H1 (cell line): ENCODE results near the gene BIN1. TPM values are rescaled to one million over a fixed set of nuclear protein-coding genes. Genes with fewer than 3 reads are reported as not detected.

Experiments
- CTCF ChIA-PET: fragments of 300-600 bp; sonication (Branson Sonifier 250); formaldehyde crosslinking; loops from one replicate; lab custom pipeline; 2021; ENCODE audit not compliant: partially characterized antibody; lab: Charles Lee
- POLR2A ChIA-PET: fragments of 300-600 bp; sonication (Branson Sonifier 250); formaldehyde crosslinking; loops from one replicate; lab custom pipeline; 2021; ENCODE audit warnings: inconsistent platforms; ENCODE audit not compliant: partially characterized antibody; lab: Charles Lee
- DNase-seq, 2 experiments: peaks; one replicate each; pipeline versions ENCODE4 v3.0.0 to v3.0.0-alpha.2; 2010 to 2022; ENCODE audit warnings: low spot score in 2 of 2, low read depth in 1 of 2, mixed read lengths in 1 of 2
- FAIRE-seq: peaks from 2 replicates; lab custom pipeline; 2011; peaks lifted over from hg19 to GRCh38; lab: Jason Lieb, UNC
- H2AFZ ChIP-seq: 2 replicates; pipeline ENCODE4 v1.8.1; 2012; ENCODE audit warnings: low read length, inconsistent platforms
- H2AK5ac ChIP-seq: 2 replicates; pipeline ENCODE4 v1.6.1; 2013; ENCODE audit warnings: low read depth, low read length
- H2BK120ac ChIP-seq: replicated peaks from 2 replicates; pipeline ENCODE3; 2013; ENCODE audit warnings: low read depth, low read length, inconsistent platforms
- H2BK12ac ChIP-seq: 2 replicates; pipeline ENCODE4 v1.6.1; 2013; ENCODE audit warnings: low read depth, low read length
- H2BK15ac ChIP-seq: 2 replicates; pipeline ENCODE4 v1.6.1; 2013; ENCODE audit warnings: low read length
- H2BK20ac ChIP-seq: 2 replicates; pipeline ENCODE4 v1.6.1; 2013; ENCODE audit warnings: low read length
- H2BK5ac ChIP-seq: 2 replicates; pipeline ENCODE4 v1.6.1; 2013; ENCODE audit warnings: low read depth, low read length
- H3K14ac ChIP-seq: 2 replicates; pipeline ENCODE4 v1.6.1; 2013; ENCODE audit warnings: inconsistent platforms; ENCODE audit not compliant: insufficient read length
- H3K18ac ChIP-seq: 2 replicates; pipeline ENCODE4 v1.6.1; 2013; ENCODE audit warnings: low read length; ENCODE audit errors: extremely low read depth
- H3K23ac ChIP-seq: 2 replicates; pipeline ENCODE4 v1.6.1; 2013; ENCODE audit warnings: inconsistent platforms; ENCODE audit not compliant: insufficient read length
- H3K23me2 ChIP-seq: 2 replicates; pipeline ENCODE4 v1.6.1; 2013; ENCODE audit warnings: low read depth, low read length
- H3K27ac ChIP-seq: 2 replicates; pipeline ENCODE4 v1.6.1; 2011; ENCODE audit warnings: low read depth, low read length, inconsistent platforms
- H3K27me3 ChIP-seq, 4 experiments: replicated peaks in 1 of 4; 1 replicate in 1 of 4; 2 replicates in 3 of 4; pipeline versions ENCODE4 v1.6.1 to v1.8.1; 2011 to 2013; ENCODE audit warnings: low read length in 3 of 4, mild to moderate bottlenecking in 3 of 4, inconsistent platforms in 2 of 4, mixed read lengths in 2 of 4, moderate library complexity in 1 of 4; ENCODE audit not compliant: control insufficient read depth in 3 of 4, insufficient read depth in 3 of 4; ENCODE audit errors: extremely low read depth in 1 of 4
- H3K36me3 ChIP-seq, 4 experiments: 2 replicates each; pipeline versions ENCODE4 v1.6.1 to v1.8.1; 2011 to 2013; ENCODE audit warnings: mild to moderate bottlenecking in 4 of 4, low read length in 3 of 4, moderate library complexity in 2 of 4, control low read depth in 1 of 4, inconsistent platforms in 1 of 4; ENCODE audit not compliant: insufficient read depth in 4 of 4, control insufficient read depth in 2 of 4
- H3K4ac ChIP-seq: replicated peaks from 2 replicates; pipeline ENCODE3; 2013; ENCODE audit warnings: low read length, low read depth, mixed read lengths, inconsistent platforms; ENCODE audit not compliant: insufficient read length
- H3K4me1 ChIP-seq, 4 experiments: replicated peaks in 1 of 4; 1 replicate in 1 of 4; 2 replicates in 3 of 4; pipeline versions ENCODE4 v1.6.1 to v1.8.1; 2011 to 2013; ENCODE audit warnings: low read length in 3 of 4, inconsistent platforms in 2 of 4, mixed read lengths in 1 of 4; ENCODE audit not compliant: insufficient read depth in 4 of 4, control insufficient read depth in 3 of 4
- H3K4me2 ChIP-seq, 2 experiments: 2 replicates each; pipeline versions ENCODE4 v1.6.1 to v1.8.1; 2011 to 2013; ENCODE audit warnings: low read depth in 2 of 2, low read length in 2 of 2, control low read depth in 1 of 2, inconsistent platforms in 1 of 2, mild to moderate bottlenecking in 1 of 2; ENCODE audit not compliant: insufficient read depth in 1 of 2
- H3K4me3 ChIP-seq, 4 experiments: fragments of 200-600, 300-600 bp in 1 of 4; sonication (generic), shearing (Covaris generic), sonication (Bioruptor Twin) in 1 of 4; 2 replicates each; pipeline versions ENCODE4 v1.5.1 to v1.8.1; 2011 to 2016; ENCODE audit warnings: low read length in 4 of 4, low read depth in 3 of 4, control low read depth in 2 of 4, inconsistent platforms in 2 of 4, mild to moderate bottlenecking in 2 of 4, mixed read lengths in 1 of 4, moderate library complexity in 1 of 4; ENCODE audit not compliant: insufficient read depth in 2 of 4; ENCODE audit errors: extremely low read depth in 1 of 4
- H3K56ac ChIP-seq: replicated peaks from 2 replicates; pipeline ENCODE3; 2013; ENCODE audit warnings: low read depth, mild to moderate bottlenecking, mixed read lengths, low read length, inconsistent platforms; ENCODE audit not compliant: insufficient read length
- H3K79me1 ChIP-seq: 2 replicates; pipeline ENCODE4 v1.6.1; 2013; ENCODE audit warnings: low read depth, low read length, control low read depth
- H3K79me2 ChIP-seq, 2 experiments: 2 replicates each; pipeline versions ENCODE4 v1.6.1 to v1.8.1; 2012 to 2013; ENCODE audit warnings: low read length in 2 of 2, mild to moderate bottlenecking in 2 of 2, inconsistent platforms in 1 of 2; ENCODE audit not compliant: insufficient read depth in 2 of 2, control insufficient read depth in 1 of 2
- H3K9ac ChIP-seq, 4 experiments: replicated peaks in 1 of 4; 1 replicate in 1 of 4; 2 replicates in 3 of 4; pipeline versions ENCODE4 v1.6.1 to v1.8.1; 2011 to 2013; ENCODE audit warnings: low read depth in 3 of 4, low read length in 3 of 4, control low read depth in 2 of 4, mild to moderate bottlenecking in 2 of 4, moderate library complexity in 2 of 4, inconsistent platforms in 1 of 4; ENCODE audit errors: extremely low read depth in 1 of 4
- H3K9me3 ChIP-seq, 2 experiments: 2 replicates each; pipeline versions ENCODE4 v1.6.1 to v1.8.1; 2012 to 2013; ENCODE audit warnings: mild to moderate bottlenecking in 2 of 2, moderate library complexity in 2 of 2, control low read depth in 1 of 2, inconsistent platforms in 1 of 2, low read depth in 1 of 2, low read length in 1 of 2, mixed read lengths in 1 of 2; ENCODE audit not compliant: insufficient read depth in 2 of 2
- H4K20me1 ChIP-seq, 2 experiments: replicated peaks in 1 of 2; 2 replicates each; pipeline versions ENCODE3 to v1.8.1; 2011 to 2013; ENCODE audit warnings: inconsistent platforms in 2 of 2, low read length in 2 of 2, mild to moderate bottlenecking in 1 of 2; ENCODE audit not compliant: insufficient read depth in 2 of 2, control insufficient read depth in 1 of 2
- H4K5ac ChIP-seq: 2 replicates; pipeline ENCODE4 v1.6.1; 2013; ENCODE audit warnings: low read length, low read depth, mixed read lengths, inconsistent platforms; ENCODE audit not compliant: insufficient read length
- H4K8ac ChIP-seq: 2 replicates; pipeline ENCODE4 v1.8.0; 2013; ENCODE audit warnings: mild to moderate bottlenecking, moderate library complexity, low read length, inconsistent platforms; ENCODE audit not compliant: insufficient read depth; ENCODE audit errors: extremely low read depth
- H4K91ac ChIP-seq: replicated peaks from 2 replicates; pipeline ENCODE3; 2013; ENCODE audit warnings: low read length, mixed read lengths, inconsistent platforms; ENCODE audit not compliant: insufficient read length
- ATF2 ChIP-seq: IDR thresholded peaks from 2 replicates; pipeline ENCODE4 v1.6.1; 2012; ENCODE audit warnings: low read length, inconsistent platforms
- HDAC6 ChIP-seq: IDR thresholded peaks from one replicate; pipeline ENCODE4 v1.7.1; 2012; ENCODE audit warnings: low read depth, mild to moderate bottlenecking, inconsistent platforms, low read length, moderate library complexity
- MAFK ChIP-seq: IDR thresholded peaks from 2 replicates; pipeline ENCODE4 v1.6.1; 2012; ENCODE audit warnings: low read depth, mild to moderate bottlenecking, improper control_type of control experiment, low read length
- NANOG ChIP-seq: IDR thresholded peaks from 2 replicates; pipeline ENCODE4 v1.6.1; 2011; ENCODE audit warnings: low read length, low read depth, mild to moderate bottlenecking, inconsistent platforms; ENCODE audit not compliant: insufficient read depth, poor library complexity, severe bottlenecking
- RAD21 ChIP-seq, 2 experiments: IDR thresholded peaks in 1 of 2; conservative IDR thresholded peaks in 1 of 2; 2 replicates each; pipeline ENCODE4 v1.6.1; 2011; ENCODE audit warnings: low read depth in 2 of 2, low read length in 2 of 2, improper control_type of control experiment in 1 of 2, inconsistent platforms in 1 of 2, mild to moderate bottlenecking in 1 of 2, moderate library complexity in 1 of 2
- YY1 ChIP-seq: IDR thresholded peaks from 2 replicates; pipeline ENCODE4 v1.6.1; 2011; ENCODE audit warnings: low read depth, mild to moderate bottlenecking, low read length
- WGBS, 2 experiments: shearing (Covaris generic) in 1 of 2; methylation state at CpG; one replicate each; pipeline versions ENCODE4 v1.1.6 to v1.1.7; 2013 to 2015; ENCODE audit warnings: low lambda C conversion rate in 2 of 2, mixed read lengths in 2 of 2, inconsistent platforms in 1 of 2, low coverage in 1 of 2, missing lambda C conversion rate in 1 of 2; ENCODE audit not compliant: insufficient replicate concordance in 2 of 2, insufficient coverage in 1 of 2, insufficient read length in 1 of 2; ENCODE audit errors: extremely low coverage in 1 of 2, missing lambda C conversion rate in 1 of 2; 5-methylcytosine and 5-hydroxymethylcytosine counted together
- polyA plus RNA-seq, 7 experiments: library from polyadenylated mRNA; depleted of rRNA in 3 of 7; stranded (reverse) in 5 of 7; unstranded in 2 of 7; fragments of >200 nt in 5 of 7; fragments of 200-250 nt in 2 of 7; gene quantifications; 1 replicate in 5 of 7; 2 replicates in 1 of 7; 4 replicates in 1 of 7; pipeline versions ENCODE4 v1.2.1 to v1.2.3, GENCODE V29; 2011 to 2013; ENCODE audit warnings: missing spikeins in 2 of 7, mixed read lengths in 2 of 7
- total RNA-seq: library from RNA; stranded (reverse); fragmentation: NEBNext Ultra II Directional; extraction: Animal tissue kit (Norgen Biotek cat#: 25700); gene quantifications from 2 replicates; pipeline ENCODE4 v1.2.1, GENCODE V29; 2021

The BIN1 gene
- total and polyA plus RNA-seq, 2 of the 8 experiments (the other 6 are each of a cell fraction or from before 2014, with no cell fraction given) = 23.6 to 35.6 TPM

- Histone ChIP-seq H2BK20ac (no peak overlapping the region), H4K5ac (no peak overlapping the region), H3K79me2 (no peaks in the 10 kb centered on the region), H2BK120ac (no peak overlapping the region), H3K4me1 (peaks cover 0 to 15% (median 8%) of the 10 kb centered on the region in 4 experiments; a peak in 5 of 7 replicates), H2BK12ac (0 out of 2 replicates have a peak overlapping the region, but pooled peaks have one; percentile 84), H2BK15ac (0 out of 2 replicates have a peak overlapping the region, but pooled peaks have one; percentile 81), H3K4ac (no peak overlapping the region), H3K4me2 (no peak overlapping the region), H2AFZ (no peak overlapping the region), H4K20me1 (peaks cover 0 to 6% of the 10 kb centered on the region in 2 experiments), H3K18ac (no peak overlapping the region), H3K14ac (no peak overlapping the region), H4K91ac (no peak overlapping the region), H2AK5ac (no peak overlapping the region), H3K79me1 (no peaks in the 10 kb centered on the region; the same call in 1 of the 2 replicates), H3K27me3 (peaks cover 0 to 3% (median 0%) of the 10 kb centered on the region in 4 experiments; a peak in 1 of 7 replicates), H3K23me2 (no peaks in the 10 kb centered on the region), H3K4me3 (no peak overlapping the region), H3K36me3 (peaks cover 0 to 4% (median 1%) of the 10 kb centered on the region in 4 experiments; a peak in 3 of 8 replicates), H3K23ac (no peak overlapping the region), H3K56ac (no peak overlapping the region), H2BK5ac (no peak overlapping the region), H3K27ac (no peak overlapping the region; the same call in 1 of the 2 replicates), H3K9ac (no peak overlapping the region), H4K8ac (no peak overlapping the region), H3K9me3 (no peaks in the 10 kb centered on the region)
- FAIRE-seq (no peak), DNase-seq (no peak)
- POLR2A ChIA-PET = interaction anchor here (1.4 kb wide), 1 partner anchor 21 kb away, joined by 3 read pairs; no protein-coding TSS in a partner anchor
- no peak for TF ChIP-seq ATF2
- TF ChIP-seq NANOG = no peak
- no peak for TF ChIP-seq MAFK
- no peak for TF ChIP-seq RAD21 (IDR thresholded peaks at IDR 0.05 in 1 of 2, conservative IDR thresholded peaks at IDR 0.05 in 1 of 2; ENCODE audit: low read depth in 2 of 2, low read length in 2 of 2)
- no peak for TF ChIP-seq YY1
- TF ChIP-seq HDAC6 = no peak
- 94% methylated on average over 5 of the region's 5 CpGs; no CpG with 5 or more reads in 1 of the 2 experiments for WGBS, 2 experiments
- CTCF ChIA-PET = interaction anchor here (0.6 to 2.5 kb wide), 11 partner anchors 9 to 119 kb away, joined by 3 to 12 read pairs (median 3); no protein-coding TSS in a partner anchor
Measured at GRCh38 chr2:127065940-127066318, 41.0 kb downstream of the BIN1 start.
